ENCODE measurements around the gene NFATC2IP. TPM values are rescaled to one million over a fixed set of nuclear protein-coding genes. Genes with fewer than 3 reads are reported as not detected.

Gene NFATC2IP
- total and polyA plus RNA-seq, 2 of the 13 experiments (the other 11 are each of a cell fraction or from before 2014, with no cell fraction given) = 32.1 to 48.5 TPM

DNA sequence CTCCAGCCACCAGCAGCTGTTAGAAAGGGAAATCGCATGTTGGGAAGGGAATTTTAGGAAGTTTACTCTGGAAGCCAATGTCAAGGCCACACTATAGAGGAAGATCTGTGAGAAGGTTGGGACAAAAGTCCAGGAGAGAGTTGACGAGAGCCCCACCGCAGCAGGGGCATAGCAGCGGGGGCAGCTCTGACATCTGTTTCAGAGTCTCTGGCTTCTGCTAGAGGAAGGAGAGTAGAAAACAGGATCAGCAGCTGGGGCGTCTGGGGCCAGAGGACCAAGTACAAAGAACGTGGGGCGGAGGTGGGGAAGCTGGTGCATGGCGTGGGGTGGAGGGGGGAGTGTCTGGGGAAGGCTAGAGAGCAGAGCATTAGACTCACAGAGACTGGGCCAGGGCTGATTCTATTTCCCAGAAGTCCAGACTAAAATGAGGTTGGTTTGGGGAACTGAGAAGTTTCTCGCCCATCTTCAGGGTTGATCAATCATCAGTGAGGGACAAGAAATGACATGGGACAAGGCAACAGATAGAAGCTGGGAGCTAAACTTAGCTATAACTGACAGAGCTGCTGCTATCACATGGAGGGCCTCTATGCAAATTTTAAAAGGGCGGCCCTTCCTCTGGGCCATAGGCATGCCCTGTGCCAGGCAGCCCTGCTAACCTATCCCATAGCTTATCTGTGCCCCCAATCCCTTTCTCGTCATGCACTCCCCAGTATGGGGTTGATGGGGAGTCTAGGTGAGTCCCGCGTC is 26.9 kb upstream of the NFATC2IP start (continued):
- TF ChIP-seq, protein P1, sequence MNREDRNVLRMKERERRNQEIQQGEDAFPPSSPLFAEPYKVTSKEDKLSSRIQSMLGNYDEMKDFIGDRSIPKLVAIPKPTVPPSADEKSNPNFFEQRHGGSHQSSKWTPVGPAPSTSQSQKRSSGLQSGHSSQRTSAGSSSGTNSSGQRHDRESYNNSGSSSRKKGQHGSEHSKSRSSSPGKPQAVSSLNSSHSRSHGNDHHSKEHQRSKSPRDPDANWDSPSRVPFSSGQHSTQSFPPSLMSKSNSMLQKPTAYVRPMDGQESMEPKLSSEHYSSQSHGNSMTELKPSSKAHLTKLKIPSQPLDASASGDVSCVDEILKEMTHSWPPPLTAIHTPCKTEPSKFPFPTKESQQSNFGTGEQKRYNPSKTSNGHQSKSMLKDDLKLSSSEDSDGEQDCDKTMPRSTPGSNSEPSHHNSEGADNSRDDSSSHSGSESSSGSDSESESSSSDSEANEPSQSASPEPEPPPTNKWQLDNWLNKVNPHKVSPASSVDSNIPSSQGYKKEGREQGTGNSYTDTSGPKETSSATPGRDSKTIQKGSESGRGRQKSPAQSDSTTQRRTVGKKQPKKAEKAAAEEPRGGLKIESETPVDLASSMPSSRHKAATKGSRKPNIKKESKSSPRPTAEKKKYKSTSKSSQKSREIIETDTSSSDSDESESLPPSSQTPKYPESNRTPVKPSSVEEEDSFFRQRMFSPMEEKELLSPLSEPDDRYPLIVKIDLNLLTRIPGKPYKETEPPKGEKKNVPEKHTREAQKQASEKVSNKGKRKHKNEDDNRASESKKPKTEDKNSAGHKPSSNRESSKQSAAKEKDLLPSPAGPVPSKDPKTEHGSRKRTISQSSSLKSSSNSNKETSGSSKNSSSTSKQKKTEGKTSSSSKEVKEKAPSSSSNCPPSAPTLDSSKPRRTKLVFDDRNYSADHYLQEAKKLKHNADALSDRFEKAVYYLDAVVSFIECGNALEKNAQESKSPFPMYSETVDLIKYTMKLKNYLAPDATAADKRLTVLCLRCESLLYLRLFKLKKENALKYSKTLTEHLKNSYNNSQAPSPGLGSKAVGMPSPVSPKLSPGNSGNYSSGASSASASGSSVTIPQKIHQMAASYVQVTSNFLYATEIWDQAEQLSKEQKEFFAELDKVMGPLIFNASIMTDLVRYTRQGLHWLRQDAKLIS (CRISPR knock-in tag; IDR thresholded peaks at IDR 0.05) = no peak
- TF ChIP-seq, protein P2, sequence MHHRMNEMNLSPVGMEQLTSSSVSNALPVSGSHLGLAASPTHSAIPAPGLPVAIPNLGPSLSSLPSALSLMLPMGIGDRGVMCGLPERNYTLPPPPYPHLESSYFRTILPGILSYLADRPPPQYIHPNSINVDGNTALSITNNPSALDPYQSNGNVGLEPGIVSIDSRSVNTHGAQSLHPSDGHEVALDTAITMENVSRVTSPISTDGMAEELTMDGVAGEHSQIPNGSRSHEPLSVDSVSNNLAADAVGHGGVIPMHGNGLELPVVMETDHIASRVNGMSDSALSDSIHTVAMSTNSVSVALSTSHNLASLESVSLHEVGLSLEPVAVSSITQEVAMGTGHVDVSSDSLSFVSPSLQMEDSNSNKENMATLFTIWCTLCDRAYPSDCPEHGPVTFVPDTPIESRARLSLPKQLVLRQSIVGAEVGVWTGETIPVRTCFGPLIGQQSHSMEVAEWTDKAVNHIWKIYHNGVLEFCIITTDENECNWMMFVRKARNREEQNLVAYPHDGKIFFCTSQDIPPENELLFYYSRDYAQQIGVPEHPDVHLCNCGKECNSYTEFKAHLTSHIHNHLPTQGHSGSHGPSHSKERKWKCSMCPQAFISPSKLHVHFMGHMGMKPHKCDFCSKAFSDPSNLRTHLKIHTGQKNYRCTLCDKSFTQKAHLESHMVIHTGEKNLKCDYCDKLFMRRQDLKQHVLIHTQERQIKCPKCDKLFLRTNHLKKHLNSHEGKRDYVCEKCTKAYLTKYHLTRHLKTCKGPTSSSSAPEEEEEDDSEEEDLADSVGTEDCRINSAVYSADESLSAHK (CRISPR knock-in tag; IDR thresholded peaks at IDR 0.05; ENCODE audit: borderline replicate concordance) = no peak
- TF ChIP-seq CREB1 (IDR thresholded peaks at IDR 0.05) (no peak), CREB1 (CRISPR knock-in tag; IDR thresholded peaks at IDR 0.05) (0 out of 2 replicates have a peak, but pooled peaks have one; percentile 3), ZNF570 (CRISPR knock-in tag; IDR thresholded peaks at IDR 0.05; ENCODE audit: borderline replicate concordance) (no peak), ZNF839 (CRISPR knock-in tag; IDR thresholded peaks at IDR 0.05; ENCODE audit: borderline replicate concordance) (no peak), ZNF569 (CRISPR knock-in tag; IDR thresholded peaks at IDR 0.05; ENCODE audit: borderline replicate concordance) (no peak), POLR2G (IDR thresholded peaks at IDR 0.05; ENCODE audit: low read depth, low read length) (peak; percentile 38; the same call in 1 of the 2 replicates), MTA3 (CRISPR knock-in tag; IDR thresholded peaks at IDR 0.05) (no peak), ZNF790 (CRISPR knock-in tag; IDR thresholded peaks at IDR 0.05; ENCODE audit: borderline replicate concordance) (no peak), HCFC1 (IDR thresholded peaks at IDR 0.05; ENCODE audit: low read depth, low read length) (no peak), ZBTB7A (CRISPR knock-in tag; IDR thresholded peaks at IDR 0.05) (no peak), KLF16 (CRISPR knock-in tag; IDR thresholded peaks at IDR 0.05) (no peak; a peak in 1 of 4 replicates), PAX8 (CRISPR knock-in tag; IDR thresholded peaks at IDR 0.05; ENCODE audit: borderline replicate concordance) (no peak), RORA (CRISPR knock-in tag; IDR thresholded peaks at IDR 0.05) (no peak), SIN3B (IDR thresholded peaks at IDR 0.05; ENCODE audit: low read length) (no peak), ZNF879 (CRISPR knock-in tag; IDR thresholded peaks at IDR 0.05) (no peak)
- TF ChIP-seq, protein P3, sequence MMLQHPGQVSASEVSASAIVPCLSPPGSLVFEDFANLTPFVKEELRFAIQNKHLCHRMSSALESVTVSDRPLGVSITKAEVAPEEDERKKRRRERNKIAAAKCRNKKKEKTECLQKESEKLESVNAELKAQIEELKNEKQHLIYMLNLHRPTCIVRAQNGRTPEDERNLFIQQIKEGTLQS (CRISPR knock-in tag; IDR thresholded peaks at IDR 0.05) = no peak
- TF ChIP-seq, protein P4, sequence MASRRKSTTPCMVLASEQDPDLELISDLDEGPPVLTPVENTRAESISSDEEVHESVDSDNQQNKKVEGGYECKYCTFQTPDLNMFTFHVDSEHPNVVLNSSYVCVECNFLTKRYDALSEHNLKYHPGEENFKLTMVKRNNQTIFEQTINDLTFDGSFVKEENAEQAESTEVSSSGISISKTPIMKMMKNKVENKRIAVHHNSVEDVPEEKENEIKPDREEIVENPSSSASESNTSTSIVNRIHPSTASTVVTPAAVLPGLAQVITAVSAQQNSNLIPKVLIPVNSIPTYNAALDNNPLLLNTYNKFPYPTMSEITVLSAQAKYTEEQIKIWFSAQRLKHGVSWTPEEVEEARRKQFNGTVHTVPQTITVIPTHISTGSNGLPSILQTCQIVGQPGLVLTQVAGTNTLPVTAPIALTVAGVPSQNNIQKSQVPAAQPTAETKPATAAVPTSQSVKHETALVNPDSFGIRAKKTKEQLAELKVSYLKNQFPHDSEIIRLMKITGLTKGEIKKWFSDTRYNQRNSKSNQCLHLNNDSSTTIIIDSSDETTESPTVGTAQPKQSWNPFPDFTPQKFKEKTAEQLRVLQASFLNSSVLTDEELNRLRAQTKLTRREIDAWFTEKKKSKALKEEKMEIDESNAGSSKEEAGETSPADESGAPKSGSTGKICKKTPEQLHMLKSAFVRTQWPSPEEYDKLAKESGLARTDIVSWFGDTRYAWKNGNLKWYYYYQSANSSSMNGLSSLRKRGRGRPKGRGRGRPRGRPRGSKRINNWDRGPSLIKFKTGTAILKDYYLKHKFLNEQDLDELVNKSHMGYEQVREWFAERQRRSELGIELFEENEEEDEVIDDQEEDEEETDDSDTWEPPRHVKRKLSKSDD (CRISPR knock-in tag; IDR thresholded peaks at IDR 0.05; ENCODE audit: low read depth) = no peak
- TF ChIP-seq, protein P5, sequence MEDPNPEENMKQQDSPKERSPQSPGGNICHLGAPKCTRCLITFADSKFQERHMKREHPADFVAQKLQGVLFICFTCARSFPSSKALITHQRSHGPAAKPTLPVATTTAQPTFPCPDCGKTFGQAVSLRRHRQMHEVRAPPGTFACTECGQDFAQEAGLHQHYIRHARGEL (CRISPR knock-in tag; IDR thresholded peaks at IDR 0.05) = no peak

All from HepG2 (cell line).